Measurements from ENCODE around the gene KANSL1.

DNA sequence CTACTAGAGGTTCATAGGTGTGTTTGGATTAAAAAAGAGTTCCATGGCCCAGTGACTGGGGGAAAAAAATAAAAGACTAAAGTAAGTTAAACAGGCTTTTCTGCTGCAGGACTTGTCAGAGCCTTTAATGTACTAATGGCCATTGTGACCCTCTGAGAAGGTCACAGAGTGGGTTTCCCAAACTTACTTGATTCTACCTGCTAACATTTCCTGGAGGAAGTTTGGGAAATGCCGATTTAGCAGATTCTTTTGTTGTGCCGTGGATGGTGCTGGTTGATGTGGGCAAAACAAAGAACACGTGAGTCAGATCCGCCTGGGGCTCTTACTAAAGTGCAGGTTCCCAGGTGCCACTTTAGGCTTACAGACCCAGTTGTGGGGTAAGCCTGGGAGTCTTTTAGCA is 207.8 kb downstream of the KANSL1 start:
- TF ChIP-seq, protein P1, sequence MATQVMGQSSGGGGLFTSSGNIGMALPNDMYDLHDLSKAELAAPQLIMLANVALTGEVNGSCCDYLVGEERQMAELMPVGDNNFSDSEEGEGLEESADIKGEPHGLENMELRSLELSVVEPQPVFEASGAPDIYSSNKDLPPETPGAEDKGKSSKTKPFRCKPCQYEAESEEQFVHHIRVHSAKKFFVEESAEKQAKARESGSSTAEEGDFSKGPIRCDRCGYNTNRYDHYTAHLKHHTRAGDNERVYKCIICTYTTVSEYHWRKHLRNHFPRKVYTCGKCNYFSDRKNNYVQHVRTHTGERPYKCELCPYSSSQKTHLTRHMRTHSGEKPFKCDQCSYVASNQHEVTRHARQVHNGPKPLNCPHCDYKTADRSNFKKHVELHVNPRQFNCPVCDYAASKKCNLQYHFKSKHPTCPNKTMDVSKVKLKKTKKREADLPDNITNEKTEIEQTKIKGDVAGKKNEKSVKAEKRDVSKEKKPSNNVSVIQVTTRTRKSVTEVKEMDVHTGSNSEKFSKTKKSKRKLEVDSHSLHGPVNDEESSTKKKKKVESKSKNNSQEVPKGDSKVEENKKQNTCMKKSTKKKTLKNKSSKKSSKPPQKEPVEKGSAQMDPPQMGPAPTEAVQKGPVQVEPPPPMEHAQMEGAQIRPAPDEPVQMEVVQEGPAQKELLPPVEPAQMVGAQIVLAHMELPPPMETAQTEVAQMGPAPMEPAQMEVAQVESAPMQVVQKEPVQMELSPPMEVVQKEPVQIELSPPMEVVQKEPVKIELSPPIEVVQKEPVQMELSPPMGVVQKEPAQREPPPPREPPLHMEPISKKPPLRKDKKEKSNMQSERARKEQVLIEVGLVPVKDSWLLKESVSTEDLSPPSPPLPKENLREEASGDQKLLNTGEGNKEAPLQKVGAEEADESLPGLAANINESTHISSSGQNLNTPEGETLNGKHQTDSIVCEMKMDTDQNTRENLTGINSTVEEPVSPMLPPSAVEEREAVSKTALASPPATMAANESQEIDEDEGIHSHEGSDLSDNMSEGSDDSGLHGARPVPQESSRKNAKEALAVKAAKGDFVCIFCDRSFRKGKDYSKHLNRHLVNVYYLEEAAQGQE (IDR thresholded peaks at IDR 0.05; ENCODE audit: insufficient read depth in 1 of 2, low read depth in 2 of 2, low read length in 2 of 2): no peak
- TF ChIP-seq TAF1 (IDR thresholded peaks at IDR 0.05; ENCODE audit: borderline replicate concordance, insufficient read depth, low read length): no peak
- no peak for TF ChIP-seq POLR2AphosphoS5 (IDR thresholded peaks at IDR 0.05; ENCODE audit: low read depth, low read length)
